Articular chondrocyte of knee joint (primary cell): ENCODE measurements around the gene CFAP44. TPM values are rescaled to one million over a fixed set of nuclear protein-coding genes. Genes with fewer than 3 reads are reported as not detected.

Source experiments
- small RNA-seq: library from RNA; depleted of rRNA; stranded (forward); fragments of <200 nt; gene quantifications from one replicate; pipeline ENCODE3, GENCODE V24; 2012
- total RNA-seq: library from RNA; depleted of rRNA; stranded (reverse); fragments of >200 nt; gene quantifications from 2 replicates; pipeline ENCODE4 v1.2.3, GENCODE V29; 2012

Gene CFAP44, protein sequence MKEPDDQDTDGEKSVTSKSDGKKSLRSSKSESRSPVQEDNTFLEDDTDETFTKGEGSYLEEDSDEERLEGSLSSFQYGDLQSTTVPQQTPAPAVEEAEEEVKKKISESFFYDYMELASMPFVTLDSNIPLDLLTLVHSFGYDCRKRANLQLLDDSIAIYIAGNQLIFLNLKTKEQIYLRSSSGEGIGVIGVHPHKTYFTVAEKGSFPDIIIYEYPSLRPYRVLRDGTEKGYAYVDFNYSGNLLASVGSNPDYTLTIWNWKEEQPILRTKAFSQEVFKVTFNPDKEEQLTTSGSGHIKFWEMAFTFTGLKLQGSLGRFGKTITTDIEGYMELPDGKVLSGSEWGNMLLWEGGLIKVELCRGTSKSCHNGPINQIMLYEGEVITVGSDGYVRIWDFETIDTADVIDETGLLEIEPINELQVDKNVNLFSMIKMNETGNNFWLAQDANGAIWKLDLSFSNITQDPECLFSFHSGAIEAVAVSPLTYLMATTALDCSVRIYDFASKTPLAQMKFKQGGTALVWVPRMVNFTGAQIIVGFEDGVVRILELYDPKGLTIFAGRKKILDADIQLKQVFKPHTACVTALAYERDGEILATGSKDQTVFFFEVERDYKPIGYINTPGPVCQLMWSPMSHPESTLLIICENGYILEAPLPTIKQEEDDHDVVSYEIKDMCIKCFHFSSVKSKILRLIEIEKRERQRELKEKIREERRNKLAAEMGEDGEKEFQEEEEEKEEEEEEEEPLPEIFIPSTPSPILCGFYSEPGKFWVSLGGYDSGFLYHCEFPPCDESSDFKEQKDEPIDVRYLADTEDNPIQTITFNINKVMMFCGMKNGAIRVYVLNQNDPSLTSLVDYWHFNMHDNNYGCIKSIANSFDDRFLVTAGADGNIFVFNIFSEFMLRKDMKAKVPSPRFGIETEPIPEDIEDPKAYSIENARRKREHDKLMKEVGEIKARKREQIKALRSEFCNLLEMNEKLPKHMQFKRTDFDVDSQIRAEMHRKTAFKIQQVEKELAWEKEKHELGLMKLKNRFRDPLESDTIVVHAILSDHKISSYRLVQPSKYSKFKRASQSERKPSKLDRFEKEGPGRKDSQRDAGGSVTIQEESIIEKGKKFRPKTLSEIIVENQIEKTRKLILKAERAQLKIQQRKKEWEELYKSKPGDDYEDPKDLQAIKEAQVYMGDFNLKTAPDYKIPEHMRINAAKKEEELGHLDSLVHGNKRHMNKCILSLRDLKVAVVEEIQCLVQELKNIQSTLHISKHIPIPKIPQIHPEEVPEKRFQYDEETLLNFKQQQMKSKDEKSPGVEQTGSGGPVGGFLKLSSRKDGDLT (N-terminal part only)
- 5.9 and 8.9 TPM in 2 replicates for total RNA-seq

DNA sequence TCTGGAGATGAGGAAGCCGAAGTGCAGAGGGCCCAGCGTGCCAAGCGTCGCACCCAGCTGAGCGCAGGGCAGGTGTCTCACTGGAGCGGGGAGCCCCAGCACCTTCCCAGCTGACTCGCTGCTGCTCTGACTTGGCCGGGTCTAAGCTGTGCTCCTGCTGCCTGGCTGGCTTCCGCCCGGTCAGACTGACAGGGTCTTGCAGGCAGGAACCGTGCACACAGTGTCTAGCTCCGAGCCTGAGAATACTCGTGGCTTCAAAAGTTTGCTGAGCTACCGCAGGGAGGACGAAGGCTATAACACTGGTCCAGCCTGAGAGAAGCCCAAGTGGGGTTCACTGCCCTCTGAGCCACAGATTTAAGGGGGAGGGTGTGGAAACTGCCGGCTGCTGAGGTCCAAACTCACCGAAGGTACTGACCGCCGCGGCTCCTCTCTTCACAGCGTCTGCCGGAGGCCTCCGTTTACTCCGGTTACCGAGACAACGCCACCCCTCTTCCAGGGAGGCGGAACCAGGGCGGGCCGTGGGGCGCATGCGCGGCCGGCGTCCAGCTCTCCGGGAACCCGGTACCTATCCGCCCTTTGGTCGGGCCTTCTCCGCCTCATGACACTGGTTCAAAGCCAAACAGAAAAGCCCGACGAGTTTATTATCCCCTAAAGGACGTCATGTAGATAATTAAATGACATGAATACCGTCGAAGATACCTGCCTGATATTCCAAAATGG, at the start of gene CFAP44:
Gene CFAP44 (minus strand): TSS at position 443 of the 720 bp plus-strand sequence. CDS start 7,829 bp downstream, outside the sequence.

Small RNA genes within 50 kb of the gene (small RNA-seq; reads per million reads assigned to genes)
- not detected for gene MIR8076

Other genes starting within 250 kb of the CFAP44 start
- gene BOC, start 229.9 kb downstream of the CFAP44 start, total RNA-seq = 29.1 and 31.9 TPM in 2 replicates
- 18.6 and 23.5 TPM in 2 replicates for gene SPICE1, start 73.7 kb upstream of the CFAP44 start, total RNA-seq
- gene SIDT1, start 91.1 kb upstream of the CFAP44 start, total RNA-seq = not detected in 2 replicates